Epithelial cell of proximal tubule (primary cell): ENCODE data around the gene RHOBTB1. TPM values are rescaled to one million over a fixed set of nuclear protein-coding genes. Genes with fewer than 3 reads are reported as not detected.

Source experiments
- DNase-seq: peaks from one replicate; pipeline ENCODE4 v3.0.0-alpha.2; 2011; ENCODE audit warnings: low read depth
- H3K4me3 ChIP-seq: 2 replicates; pipeline ENCODE4 v1.5.1; 2011; ENCODE audit warnings: low read depth, mild to moderate bottlenecking, low read length
- total RNA-seq: library from RNA; depleted of rRNA; stranded (reverse); fragments of >200 nt; gene quantifications from 2 replicates; pipeline ENCODE4 v1.2.3, GENCODE V29; 2015
- TF ChIP-seq, protein P1 (sequence below): conservative IDR thresholded peaks from 2 replicates; pipeline ENCODE4 v1.5.1; 2012; ENCODE audit warnings: low read depth, mild to moderate bottlenecking, low read length

Gene RHOBTB1
- total RNA-seq, 1 donor from 2014 or later = 22.2 TPM

DNA sequence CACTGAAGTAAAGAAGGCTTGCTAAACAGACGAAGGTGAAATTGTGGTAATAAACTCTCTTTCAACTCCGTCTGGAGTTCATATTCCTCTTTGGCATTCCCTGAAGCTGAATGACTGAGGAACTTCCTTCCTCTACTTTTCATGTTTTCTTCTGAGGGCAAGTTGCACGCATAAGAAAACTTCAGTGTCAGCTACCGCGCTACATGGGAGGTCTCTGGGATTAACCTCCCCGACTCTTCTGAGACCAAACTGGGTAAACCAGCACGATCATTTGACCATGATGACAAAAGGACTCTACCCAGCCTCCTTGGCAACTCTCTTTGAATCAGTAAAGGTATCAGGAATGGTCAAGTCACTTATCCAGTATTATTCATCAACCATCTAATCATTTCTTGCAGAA lies 44.7 kb downstream of the RHOBTB1 start:
- no peak overlapping the region for H3K4me3 ChIP-seq
- DNase-seq = no peak
- TF ChIP-seq, protein P1, sequence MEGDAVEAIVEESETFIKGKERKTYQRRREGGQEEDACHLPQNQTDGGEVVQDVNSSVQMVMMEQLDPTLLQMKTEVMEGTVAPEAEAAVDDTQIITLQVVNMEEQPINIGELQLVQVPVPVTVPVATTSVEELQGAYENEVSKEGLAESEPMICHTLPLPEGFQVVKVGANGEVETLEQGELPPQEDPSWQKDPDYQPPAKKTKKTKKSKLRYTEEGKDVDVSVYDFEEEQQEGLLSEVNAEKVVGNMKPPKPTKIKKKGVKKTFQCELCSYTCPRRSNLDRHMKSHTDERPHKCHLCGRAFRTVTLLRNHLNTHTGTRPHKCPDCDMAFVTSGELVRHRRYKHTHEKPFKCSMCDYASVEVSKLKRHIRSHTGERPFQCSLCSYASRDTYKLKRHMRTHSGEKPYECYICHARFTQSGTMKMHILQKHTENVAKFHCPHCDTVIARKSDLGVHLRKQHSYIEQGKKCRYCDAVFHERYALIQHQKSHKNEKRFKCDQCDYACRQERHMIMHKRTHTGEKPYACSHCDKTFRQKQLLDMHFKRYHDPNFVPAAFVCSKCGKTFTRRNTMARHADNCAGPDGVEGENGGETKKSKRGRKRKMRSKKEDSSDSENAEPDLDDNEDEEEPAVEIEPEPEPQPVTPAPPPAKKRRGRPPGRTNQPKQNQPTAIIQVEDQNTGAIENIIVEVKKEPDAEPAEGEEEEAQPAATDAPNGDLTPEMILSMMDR = no peak

DNA sequence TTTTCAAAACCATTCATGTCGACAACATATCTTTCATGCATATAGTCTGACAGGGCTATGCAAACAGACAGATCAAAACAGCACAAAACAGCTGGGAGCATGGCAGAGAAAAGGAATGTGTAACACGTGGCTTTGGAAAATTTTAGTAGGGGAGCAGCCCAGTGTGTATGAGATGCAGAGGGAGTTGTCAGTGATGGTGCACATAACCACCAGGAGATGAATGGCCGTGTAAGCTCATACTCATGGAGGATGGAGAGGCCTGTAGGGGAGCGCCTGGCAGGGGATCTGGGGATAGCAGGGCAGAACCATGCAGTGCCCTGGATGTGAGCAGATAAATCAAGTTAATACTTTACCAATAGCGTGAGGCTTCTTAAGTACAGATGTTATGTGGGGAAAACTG lies 45.7 kb downstream of the RHOBTB1 start:
- DNase-seq = no peak
- H3K4me3 ChIP-seq = no peak overlapping the region
- TF ChIP-seq, protein P1 = no peak

DNA sequence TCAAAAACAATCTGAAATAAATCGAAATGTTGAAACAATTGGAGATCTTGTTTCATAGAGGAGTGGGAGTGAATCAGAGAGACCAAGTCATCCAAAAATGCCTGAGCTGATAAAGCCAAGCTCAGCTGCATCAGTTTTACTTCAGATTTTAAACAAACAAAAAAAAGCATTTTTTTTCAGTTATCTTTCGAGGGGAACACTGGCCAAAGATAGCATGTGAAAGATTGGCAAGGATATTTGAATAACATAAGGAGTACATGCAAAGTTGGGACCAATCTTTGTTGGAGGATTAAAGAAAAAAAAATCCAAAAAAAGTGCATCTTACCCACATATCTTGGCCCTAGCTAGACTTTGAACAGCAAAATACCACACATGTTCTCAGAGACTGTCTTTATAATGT lies 47.2 kb downstream of the RHOBTB1 start:
- TF ChIP-seq, protein P1 = no peak
- H3K4me3 ChIP-seq = no peak overlapping the region
- no peak for DNase-seq

DNA sequence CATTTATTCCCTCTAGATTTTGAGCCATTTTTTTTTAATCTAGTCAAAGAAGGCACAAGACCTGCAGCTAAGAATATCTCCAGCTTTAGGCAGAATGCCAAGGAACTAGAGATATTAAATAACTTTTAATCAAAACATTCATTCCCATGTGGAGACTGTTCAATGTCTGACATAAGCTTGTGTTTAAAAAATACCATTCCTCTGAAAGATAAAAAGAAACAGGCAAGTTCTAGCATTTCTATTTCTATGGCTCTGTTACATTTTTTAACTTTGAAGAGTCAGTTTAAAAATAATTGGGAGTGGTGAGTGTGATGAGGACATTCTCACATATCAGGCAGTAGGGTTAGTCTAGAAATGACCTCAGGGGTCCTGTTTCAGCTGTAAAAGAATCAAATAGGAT lies 48.0 kb downstream of the RHOBTB1 start:
- TF ChIP-seq, protein P1 = no peak
- DNase-seq = no peak
- no peak overlapping the region for H3K4me3 ChIP-seq

DNA sequence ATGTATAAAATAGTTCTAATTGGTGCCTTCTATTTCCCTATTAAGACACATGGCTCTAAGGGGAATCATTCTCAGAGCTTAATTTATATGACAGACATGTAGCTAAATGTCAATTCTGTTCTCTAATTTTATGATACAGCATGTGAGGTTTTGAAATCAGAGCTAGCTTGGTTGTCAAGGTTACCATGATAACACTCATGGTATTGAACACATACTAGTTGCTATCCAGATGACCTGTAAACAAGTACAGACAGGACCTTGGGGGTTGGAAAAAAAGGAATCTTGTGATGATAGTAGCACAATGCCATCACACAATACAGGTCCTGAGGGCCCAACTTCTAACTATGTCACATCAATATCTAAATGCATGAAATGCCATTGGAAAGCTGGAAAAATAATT lies 49.2 kb downstream of the RHOBTB1 start:
- TF ChIP-seq, protein P1 = no peak
- no peak overlapping the region for H3K4me3 ChIP-seq
- no peak for DNase-seq

DNA sequence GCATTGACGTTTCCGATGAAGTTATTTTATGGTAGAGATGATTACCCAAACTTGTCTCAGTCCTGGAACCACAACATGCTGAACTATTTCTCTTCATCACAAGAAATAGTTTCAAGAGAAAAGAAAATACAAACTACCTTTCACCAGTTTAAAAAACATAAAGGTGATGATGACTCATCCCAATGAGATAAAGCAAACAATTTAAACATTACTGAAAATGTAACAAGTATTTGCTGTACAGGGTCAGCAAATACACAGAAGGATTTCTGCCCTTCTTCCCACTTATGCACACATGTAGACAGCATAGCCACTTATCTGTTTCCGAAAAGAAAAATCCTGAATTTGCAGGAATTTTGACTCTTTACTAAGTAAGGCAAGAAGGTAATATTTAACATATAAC lies 50.8 kb downstream of the RHOBTB1 start:
- no peak for DNase-seq
- H3K4me3 ChIP-seq = no peak overlapping the region
- TF ChIP-seq, protein P1 = no peak

DNA sequence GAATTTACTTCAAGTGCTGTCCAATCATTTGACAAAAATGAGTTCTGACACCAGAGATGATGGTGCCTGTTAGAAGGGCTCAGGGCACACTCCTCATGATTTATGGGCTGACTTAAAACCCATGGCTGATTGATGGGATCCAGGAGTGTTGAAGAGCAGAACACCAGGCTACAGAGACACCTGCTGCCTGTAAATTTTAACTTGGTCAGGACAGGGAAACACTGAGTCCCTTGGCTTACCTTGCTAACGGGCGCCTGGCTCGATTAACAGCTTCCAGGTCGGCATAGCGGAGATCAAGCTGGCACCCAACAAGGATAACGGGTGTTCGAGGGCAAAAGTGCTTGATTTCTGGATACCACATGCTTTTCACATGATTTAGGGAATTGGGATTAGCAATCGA lies 51.4 kb downstream of the RHOBTB1 start:
- TF ChIP-seq, protein P1 = no peak
- H3K4me3 ChIP-seq = no peak overlapping the region
- DNase-seq = no peak
